Uterus (tissue), 4 donors: ENCODE measurements around the gene IGFBP4. TPM values are rescaled to one million over a fixed set of nuclear protein-coding genes. Genes with fewer than 3 reads are reported as not detected.
A peak's percentile ranks its signal among the peaks of the same experiment; 100 is the strongest.

Source experiments
- DNase-seq, 2 donors: peaks; one replicate each; pipeline ENCODE4 v3.0.0-alpha.2; 2019 to 2020
- H3K27ac ChIP-seq, 2 donors: fragments of 200-600 bp; sonication (generic); 1 replicate in 1 of 2; 2 replicates in 1 of 2; pipeline ENCODE4 v1.5.1; 2016 to 2018
- H3K27me3 ChIP-seq, 2 donors: fragments of 200-600 bp; sonication (generic); one replicate each; pipeline ENCODE4 v1.5.1; 2018 to 2019; ENCODE audit warnings: control low read depth in 1 of 2
- H3K36me3 ChIP-seq, 2 donors: fragments of 200-600 bp; sonication (generic); one replicate each; pipeline ENCODE4 v1.5.1; 2019; ENCODE audit warnings: control low read depth in 1 of 2
- H3K4me1 ChIP-seq, 2 donors: fragments of 200-600 bp; sonication (generic); one replicate each; pipeline ENCODE4 v1.5.1; 2018 to 2019; ENCODE audit warnings: control low read depth in 1 of 2
- H3K4me3 ChIP-seq, 2 donors: fragments of 200-600 bp; sonication (generic); 1 replicate in 1 of 2; 2 replicates in 1 of 2; pipeline ENCODE4 v1.5.1; 2018 to 2019; ENCODE audit warnings: mild to moderate bottlenecking in 1 of 2
- H3K9me3 ChIP-seq, 2 donors: fragments of 200-600 bp; sonication (generic); one replicate each; pipeline ENCODE4 v1.5.1; 2019; ENCODE audit warnings: control low read depth in 1 of 2
- POLR2A ChIP-seq, 2 donors: fragments of 450-650 bp; IDR thresholded peaks; one replicate each; pipeline ENCODE4 v1.6.1; 2016; ENCODE audit warnings: antibody characterized with exemption in 2 of 2, mild to moderate bottlenecking in 1 of 2, moderate library complexity in 1 of 2
- intact Hi-C: fragments of 100-400 bp; cut with DNase I; formaldehyde crosslinking; loops from one replicate; pipeline ENCODE4 v1.15.1; 2023; ENCODE audit warnings: low total_unique reads
- total RNA-seq, 4 donors: library from RNA; depleted of rRNA in 3 of 4; stranded (reverse); fragments of >200 nt in 3 of 4; gene quantifications; one replicate each; pipeline versions ENCODE4 v1.1.0 to v1.2.4, GENCODE V29; 2014 to 2023
- TF ChIP-seq, protein P1 (sequence below), 4 experiments: fragments of 200-600 bp in 2 of 4; fragments of 450-650 bp in 2 of 4; sonication (generic) in 2 of 4; IDR thresholded peaks; one replicate each; pipeline ENCODE4 v1.5.1; 2016 to 2019; ENCODE audit warnings: antibody characterized with exemption in 4 of 4, mild to moderate bottlenecking in 2 of 4, moderate library complexity in 1 of 4
- donor health status: DM: yes; HTN: yes; CAD: no.

The IGFBP4 gene
- total RNA-seq, 4 donors from 2014 or later, result 331 to 1,351 (median 418) TPM

DNA sequence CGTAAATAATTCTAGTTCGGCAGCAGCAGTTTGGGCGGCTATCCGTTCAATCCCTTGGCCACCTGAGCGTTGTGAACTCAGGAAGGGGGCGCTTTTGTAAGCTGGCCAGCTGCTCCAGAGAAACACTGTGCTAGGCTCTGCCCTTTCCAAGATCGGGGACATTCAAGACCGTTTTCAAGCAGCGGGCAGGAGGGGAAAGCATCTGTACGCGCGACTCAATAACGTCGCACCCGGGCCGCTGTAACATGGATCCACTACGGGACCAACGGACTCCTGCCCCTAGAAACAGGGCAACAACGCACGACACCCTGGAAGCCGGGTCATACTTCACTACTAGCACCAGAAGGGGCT, 26.0 kb upstream of the IGFBP4 start:
- no peaks in the 10 kb centered on the region for H3K36me3 ChIP-seq
- no peak for DNase-seq
- H3K27ac ChIP-seq, result peak overlapping the region in 1 of 2 donors; percentile 5
- no peaks in the 10 kb centered on the region for H3K9me3 ChIP-seq
- H3K4me3 ChIP-seq, result peak overlapping the region; percentile 48 to 57
- peaks cover 0 to 4% of the 10 kb centered on the region in 2 donors for H3K4me1 ChIP-seq
- TF ChIP-seq, protein P1, sequence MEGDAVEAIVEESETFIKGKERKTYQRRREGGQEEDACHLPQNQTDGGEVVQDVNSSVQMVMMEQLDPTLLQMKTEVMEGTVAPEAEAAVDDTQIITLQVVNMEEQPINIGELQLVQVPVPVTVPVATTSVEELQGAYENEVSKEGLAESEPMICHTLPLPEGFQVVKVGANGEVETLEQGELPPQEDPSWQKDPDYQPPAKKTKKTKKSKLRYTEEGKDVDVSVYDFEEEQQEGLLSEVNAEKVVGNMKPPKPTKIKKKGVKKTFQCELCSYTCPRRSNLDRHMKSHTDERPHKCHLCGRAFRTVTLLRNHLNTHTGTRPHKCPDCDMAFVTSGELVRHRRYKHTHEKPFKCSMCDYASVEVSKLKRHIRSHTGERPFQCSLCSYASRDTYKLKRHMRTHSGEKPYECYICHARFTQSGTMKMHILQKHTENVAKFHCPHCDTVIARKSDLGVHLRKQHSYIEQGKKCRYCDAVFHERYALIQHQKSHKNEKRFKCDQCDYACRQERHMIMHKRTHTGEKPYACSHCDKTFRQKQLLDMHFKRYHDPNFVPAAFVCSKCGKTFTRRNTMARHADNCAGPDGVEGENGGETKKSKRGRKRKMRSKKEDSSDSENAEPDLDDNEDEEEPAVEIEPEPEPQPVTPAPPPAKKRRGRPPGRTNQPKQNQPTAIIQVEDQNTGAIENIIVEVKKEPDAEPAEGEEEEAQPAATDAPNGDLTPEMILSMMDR (IDR thresholded peaks at IDR 0.05), result no peak
- no peak for TF ChIP-seq POLR2A (IDR thresholded peaks at IDR 0.05)
- intact Hi-C loops, result no loop called here
- no peaks in the 10 kb centered on the region for H3K27me3 ChIP-seq

DNA sequence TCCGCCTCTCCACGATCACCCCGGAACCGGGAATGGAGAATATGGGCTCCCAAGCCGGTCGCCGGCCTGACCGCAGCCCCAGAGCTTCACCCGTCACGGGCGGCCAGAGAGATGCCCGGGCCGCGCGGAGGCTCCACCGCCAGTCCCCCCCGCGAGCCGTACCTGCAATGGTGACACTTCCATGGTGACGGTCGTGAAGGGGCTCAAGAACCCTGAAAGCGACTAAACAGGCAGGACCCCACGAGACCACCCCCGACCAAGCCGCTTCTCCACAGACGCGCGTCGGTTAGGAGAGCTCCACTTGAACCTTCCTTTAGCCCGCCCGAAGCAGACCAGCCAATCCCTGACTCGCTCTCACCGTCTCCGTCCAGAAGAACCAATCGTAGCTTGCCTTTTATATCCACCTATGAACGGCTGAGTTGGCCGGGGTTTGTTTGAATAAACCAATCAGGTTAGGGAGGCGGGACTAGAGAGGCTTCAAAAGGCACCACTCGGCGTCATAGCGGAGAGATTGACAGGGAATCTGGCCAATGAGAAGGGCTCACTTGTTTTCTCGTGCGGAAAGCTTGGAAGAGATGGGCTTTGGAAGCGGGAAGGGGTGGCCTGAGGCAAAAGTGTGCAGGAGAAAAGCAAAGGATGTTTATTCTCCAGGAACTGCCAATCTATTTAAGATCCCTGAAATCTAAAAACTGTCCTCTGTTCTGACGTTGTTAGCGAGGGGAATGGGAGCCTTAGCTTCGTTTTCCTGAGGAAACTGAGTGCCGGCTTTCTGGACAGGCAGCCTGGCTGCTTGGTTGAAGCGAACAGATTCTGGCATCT, 25.4 kb upstream of the IGFBP4 start, which contains the start of gene TOP2A:
TOP2A (minus strand) TSS at position 288 of the 819 bp plus-strand sequence; CDS start at position 183, 105 bp downstream.
- peak within 1 kb of the TSS; percentile 73 to 83 for H3K27ac ChIP-seq
- no peaks in the 10 kb centered on the region for H3K36me3 ChIP-seq
- no peak for TF ChIP-seq POLR2A (IDR thresholded peaks at IDR 0.05)
- TF ChIP-seq, protein P1 (IDR thresholded peaks at IDR 0.05), result peak in 1 of 4 experiments; percentile 41
- intact Hi-C loops, result no loop called here
- H3K9me3 ChIP-seq, result no peaks in the 10 kb centered on the region
- peak within 1 kb of the TSS; percentile 48 to 57 for H3K4me3 ChIP-seq
- peaks cover 0 to 4% of the 10 kb centered on the region in 2 donors for H3K4me1 ChIP-seq
- peak; percentile 97 to 100 for DNase-seq
- no peaks in the 10 kb centered on the region for H3K27me3 ChIP-seq

DNA sequence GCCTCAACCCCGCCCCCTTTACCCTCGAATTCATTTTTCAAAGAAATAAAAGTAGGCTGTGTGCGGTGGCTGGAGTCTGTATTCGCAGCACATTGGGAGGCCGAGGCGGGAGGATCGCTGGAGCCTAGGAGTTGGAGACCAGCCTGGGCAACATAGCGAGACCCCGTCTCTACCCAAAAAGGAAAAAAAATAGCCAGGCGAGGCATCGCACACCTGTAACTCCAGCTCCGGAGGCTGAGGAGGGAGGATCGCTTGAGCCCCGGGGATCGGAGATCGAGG, 24.9 kb upstream of the IGFBP4 start:
- TF ChIP-seq POLR2A (IDR thresholded peaks at IDR 0.05), result no peak
- intact Hi-C loops, result no loop called here
- Histone ChIP-seq H3K9me3 (no peaks in the 10 kb centered on the region), H3K4me1 (peaks cover 0 to 4% of the 10 kb centered on the region in 2 donors), H3K27ac (peak overlapping the region; percentile 73 to 83), H3K27me3 (no peaks in the 10 kb centered on the region), H3K36me3 (no peaks in the 10 kb centered on the region), H3K4me3 (peak overlapping the region; percentile 39 to 52)
- no peak for DNase-seq

DNA sequence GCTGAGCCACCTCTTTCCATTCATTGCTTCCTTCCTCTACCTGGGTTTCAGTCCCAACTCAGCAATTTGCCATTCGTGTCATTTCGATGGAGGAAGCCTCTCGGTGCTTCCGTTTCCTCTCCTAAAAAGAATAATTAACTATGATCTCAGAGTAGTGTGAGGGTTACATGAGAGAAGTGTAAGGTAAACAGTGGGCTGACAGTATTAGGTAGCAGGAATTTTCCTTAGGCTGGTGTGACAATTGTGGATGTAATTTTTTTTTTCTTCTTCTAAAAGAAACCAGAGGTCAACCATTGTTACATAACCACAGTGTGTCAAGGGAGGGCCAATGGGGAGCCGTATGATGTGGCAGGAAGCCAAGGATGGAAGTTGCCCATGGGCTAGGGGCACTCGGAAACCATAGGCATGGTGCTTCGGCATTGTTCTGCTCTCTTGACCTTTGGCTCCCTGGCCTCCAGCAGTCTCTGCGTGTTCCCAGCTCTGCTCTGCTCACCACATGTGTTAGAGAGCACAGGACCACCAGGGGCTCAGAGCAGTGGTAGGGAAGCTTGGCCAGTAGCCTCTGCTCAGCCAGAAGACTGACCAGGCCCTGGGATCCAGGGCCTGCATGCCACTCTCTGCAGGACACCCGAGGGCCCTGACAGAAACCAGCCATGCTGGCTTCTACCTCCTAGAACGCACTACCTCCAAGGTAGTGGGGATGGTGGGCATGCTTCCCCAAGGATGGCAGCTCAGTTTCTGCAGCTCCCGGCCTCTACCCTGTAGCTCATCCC, 23.5 kb upstream of the IGFBP4 start:
- Histone ChIP-seq H3K27me3 (no peaks in the 10 kb centered on the region), H3K4me1 (peaks cover 0 to 4% of the 10 kb centered on the region in 2 donors), H3K27ac (no peak overlapping the region), H3K4me3 (no peak overlapping the region), H3K9me3 (no peaks in the 10 kb centered on the region), H3K36me3 (no peaks in the 10 kb centered on the region)
- DNase-seq, result no peak
- intact Hi-C loops, result no loop called here
- TF ChIP-seq, protein P1 (IDR thresholded peaks at IDR 0.05), result no peak
- TF ChIP-seq POLR2A (IDR thresholded peaks at IDR 0.05), result no peak

DNA sequence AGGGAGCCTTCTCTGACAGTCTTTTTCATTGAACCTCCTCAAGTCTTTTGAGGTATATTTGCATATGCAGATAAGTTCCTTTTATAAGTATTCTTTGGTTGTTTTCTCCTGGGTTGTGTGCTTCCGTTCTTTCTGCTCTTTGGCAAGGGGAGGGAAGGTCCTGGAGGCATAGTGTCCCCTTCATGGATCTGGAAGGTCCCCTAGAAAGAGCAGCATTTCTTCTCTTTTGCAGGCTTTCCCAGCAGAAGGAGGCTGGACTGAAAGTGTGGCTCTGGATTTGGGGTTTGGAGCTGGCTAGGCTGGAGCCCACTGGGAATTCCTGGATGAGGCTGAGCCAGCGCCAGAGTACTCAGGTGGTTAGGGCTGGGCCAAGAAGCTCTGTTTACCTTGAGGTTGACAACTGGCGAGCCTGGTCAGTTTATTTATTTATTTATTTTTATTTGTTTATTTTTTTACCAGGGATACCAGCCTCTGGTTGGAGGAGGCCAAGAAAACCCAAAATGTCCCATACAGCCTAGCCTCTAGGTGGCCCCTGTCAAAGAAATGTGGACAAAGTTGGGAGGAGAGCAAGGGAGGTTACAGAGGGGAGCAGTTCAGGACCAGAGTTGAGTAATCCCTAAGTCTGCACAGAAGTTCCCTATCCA, 20.1 kb upstream of the IGFBP4 start:
- Histone ChIP-seq H3K4me3 (no peak overlapping the region), H3K36me3 (no peaks in the 10 kb centered on the region), H3K27ac (no peak overlapping the region), H3K27me3 (no peaks in the 10 kb centered on the region), H3K9me3 (no peaks in the 10 kb centered on the region), H3K4me1 (no peaks in the 10 kb centered on the region)
- no peak for DNase-seq
- intact Hi-C loops, result no loop called here
- TF ChIP-seq, protein P1 (IDR thresholded peaks at IDR 0.05), result no peak
- no peak for TF ChIP-seq POLR2A (IDR thresholded peaks at IDR 0.05)
